Activated naive CD4-positive, alpha-beta T cell treated with anti-CD3 and anti-CD28 coated beads, Interleukin-2, amount 10 ng/mL, durations not matched to agents 7 days and 5 days (primary cell): ENCODE results near the gene ABHD15.

Source experiments
- CTCF ChIA-PET: fragments of 350-600 bp; sonication (Branson Sonifier 250); formaldehyde crosslinking; loops from one replicate; lab custom pipeline; 2021; ENCODE audit warnings: antibody characterized with exemption; lab: Charles Lee
- DNase-seq: peaks from one replicate; pipeline ENCODE4 v3.0.0-alpha.2; 2020
- H3K27ac Mint-ChIP-seq: one replicate; pipeline ENCODE4 v1.8.0; 2021; ENCODE audit warnings: mild to moderate bottlenecking, moderate library complexity, mixed read lengths
- H3K27me3 Mint-ChIP-seq: one replicate; pipeline ENCODE4 v1.8.0; 2021; ENCODE audit warnings: mild to moderate bottlenecking, mixed read lengths
- H3K36me3 Mint-ChIP-seq: one replicate; pipeline ENCODE4 v1.8.0; 2021; ENCODE audit warnings: mixed read lengths
- H3K4me1 Mint-ChIP-seq: one replicate; pipeline ENCODE4 v1.8.0; 2021; ENCODE audit warnings: mixed read lengths
- H3K4me3 Mint-ChIP-seq: one replicate; pipeline ENCODE4 v1.8.0; 2021; ENCODE audit warnings: mild to moderate bottlenecking, moderate library complexity, mixed read lengths
- H3K9me3 Mint-ChIP-seq: one replicate; pipeline ENCODE4 v1.8.0; 2021; ENCODE audit warnings: mixed read lengths

ABHD15 gene

DNA sequence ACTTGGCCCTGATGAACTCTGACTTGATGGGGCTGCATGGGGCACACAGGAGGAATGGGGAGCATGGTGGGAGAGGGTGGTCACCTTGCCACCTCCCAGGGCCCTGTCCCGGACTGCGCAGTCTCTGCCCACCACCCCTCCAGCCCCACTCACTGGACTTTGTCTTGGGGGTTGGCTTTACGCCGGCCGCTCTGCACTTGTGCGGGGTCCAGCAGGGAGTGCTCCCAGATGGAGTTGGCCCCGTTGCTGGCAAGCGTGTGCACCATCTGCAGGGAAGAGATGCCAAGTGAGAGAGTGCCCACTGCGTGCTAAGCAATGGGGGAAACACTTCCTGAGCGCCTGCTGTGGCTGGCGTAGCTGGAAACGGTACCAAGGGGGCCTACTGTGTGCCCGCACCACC, 15.9 kb upstream of the ABHD15 start:
- no peak overlapping the region for H3K4me3 Mint-ChIP-seq
- peaks cover 55% of the 10 kb centered on the region for H3K4me1 Mint-ChIP-seq
- CTCF ChIA-PET, result interaction anchor here (1.1 to 5.0 kb wide), 4 partner anchors 10 to 35 kb away, joined by 3 to 48 read pairs (median 9); partner anchors contain the start of genes ABHD15, ANKRD13B and TP53I13
- H3K27me3 Mint-ChIP-seq, result no peaks in the 10 kb centered on the region
- peaks cover 41% of the 10 kb centered on the region for H3K36me3 Mint-ChIP-seq
- peak overlapping the region; percentile 19 for H3K27ac Mint-ChIP-seq
- no peaks in the 10 kb centered on the region for H3K9me3 Mint-ChIP-seq
- no peak for DNase-seq

DNA sequence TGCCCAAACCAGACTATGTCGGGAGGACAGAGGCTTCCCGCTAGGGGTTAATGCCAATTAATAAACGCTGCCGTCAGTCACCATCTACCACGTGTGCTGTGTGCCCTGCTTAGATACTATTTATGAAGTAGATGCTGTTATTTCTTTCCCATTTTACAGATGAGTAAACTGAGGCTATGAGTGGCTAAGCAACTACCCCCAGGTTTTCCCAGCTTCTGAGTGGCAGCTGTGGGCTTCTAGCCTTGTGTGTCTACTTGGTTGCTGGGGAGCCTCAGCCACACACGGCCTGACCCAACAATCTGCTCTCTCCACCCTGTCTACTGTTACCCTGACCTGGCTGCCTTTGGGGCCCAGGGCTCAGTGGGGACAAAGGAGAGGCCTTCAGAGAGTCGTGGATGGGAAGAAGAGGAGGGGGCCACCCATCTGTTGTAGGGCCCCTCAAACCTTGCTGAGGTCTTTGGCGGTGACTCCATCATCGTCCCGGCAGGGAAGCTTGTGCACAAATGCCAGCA, 15.5 kb upstream of the ABHD15 start:
- CTCF ChIA-PET, result interaction anchor here (0.6 to 5.0 kb wide), 4 partner anchors 10 to 87 kb away, joined by 3 to 48 read pairs (median 8); partner anchors contain the start of gene ANKRD13B
- Mint-ChIP-seq H3K36me3 (peaks cover 44% of the 10 kb centered on the region), H3K9me3 (no peaks in the 10 kb centered on the region), H3K4me3 (no peak overlapping the region), H3K4me1 (peaks cover 51% of the 10 kb centered on the region), H3K27ac (no peak overlapping the region), H3K27me3 (no peaks in the 10 kb centered on the region)
- no peak for DNase-seq

DNA sequence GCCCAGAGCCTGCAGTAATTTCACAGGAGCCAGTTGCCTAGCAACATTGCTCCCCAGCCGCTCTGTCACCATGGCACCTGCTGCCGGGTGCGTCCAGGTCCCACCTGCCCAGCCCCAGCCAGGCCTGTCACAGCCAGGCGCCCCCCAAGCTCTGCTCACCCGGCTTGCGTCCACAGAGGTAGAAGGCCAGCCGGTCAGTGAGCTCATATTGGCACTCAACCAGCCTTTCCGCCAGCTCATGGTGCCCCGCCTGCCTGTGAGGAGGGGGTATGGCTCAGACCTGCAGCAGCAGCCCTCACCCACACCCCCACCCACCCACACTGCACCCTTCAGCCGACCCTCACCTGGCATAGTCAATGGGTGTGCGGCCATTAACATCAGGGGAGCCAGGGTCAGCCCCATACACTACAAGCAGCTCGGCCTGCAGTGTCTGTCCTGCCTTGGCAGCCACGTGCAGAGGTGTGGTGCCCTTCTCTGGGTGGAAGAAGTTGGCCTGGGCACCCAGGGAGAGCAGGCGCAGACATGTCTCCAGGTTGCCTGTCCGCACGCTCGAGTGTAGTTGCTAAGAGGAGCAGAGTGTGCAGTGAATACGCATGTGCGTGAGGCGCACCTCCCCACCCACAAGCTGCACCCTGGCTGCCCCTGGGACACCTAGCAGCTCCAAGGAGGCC, 14.9 kb upstream of the ABHD15 start:
- CTCF ChIA-PET, result interaction anchor here (0.6 to 5.0 kb wide), 7 partner anchors 10 to 297 kb away, joined by 3 to 48 read pairs (median 6); partner anchors contain the start of gene ANKRD13B
- no peak for DNase-seq
- H3K27ac Mint-ChIP-seq, result no peak overlapping the region

DNA sequence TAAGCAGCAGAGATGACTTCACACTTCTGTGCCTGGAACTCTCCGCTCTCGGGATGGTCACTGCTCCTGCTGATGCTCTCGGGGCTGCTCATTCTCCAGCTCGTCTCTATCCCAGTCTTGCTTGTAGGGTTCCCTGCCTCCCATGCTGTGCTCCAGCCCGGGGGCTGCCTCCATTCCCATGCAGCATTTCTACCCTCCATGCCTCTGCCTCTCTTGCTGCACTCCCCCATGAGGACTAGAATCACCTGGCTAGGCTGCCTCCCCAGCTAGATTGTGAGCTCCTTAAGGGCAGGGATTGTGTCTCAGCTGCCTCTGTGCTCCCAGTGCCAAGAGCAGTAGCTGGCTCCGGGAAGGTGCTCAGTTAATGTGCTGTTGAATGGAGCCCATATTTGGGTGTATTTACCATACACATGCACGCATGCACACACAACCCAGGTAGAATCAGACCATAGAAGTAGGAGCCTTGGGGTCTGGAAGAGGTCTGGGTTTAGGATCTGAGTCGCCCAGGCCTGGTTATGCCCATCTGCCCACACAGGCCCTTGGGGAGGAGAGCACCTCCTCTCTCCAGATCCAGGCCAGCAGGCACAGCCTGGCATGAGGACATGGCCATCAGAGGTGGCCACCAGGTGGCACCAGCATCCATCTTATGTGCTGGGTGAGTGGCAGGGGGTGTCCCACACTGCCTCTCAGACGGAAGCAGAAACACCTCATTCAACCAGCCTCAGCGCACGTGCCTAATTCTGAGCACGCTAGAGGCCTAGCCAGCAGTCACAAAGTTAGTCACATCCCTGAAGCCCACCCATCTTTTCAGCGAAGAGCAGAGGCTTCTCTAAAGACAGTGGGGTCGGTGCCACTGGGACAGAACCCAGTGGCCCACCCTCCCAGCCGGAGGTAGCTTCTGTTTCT, 13.3 kb upstream of the ABHD15 start:
- CTCF ChIA-PET, result interaction anchor here (0.6 to 5.0 kb wide), 11 partner anchors 8 to 471 kb away, joined by 3 to 48 read pairs (median 6); partner anchors contain the start of gene ANKRD13B
- Mint-ChIP-seq H3K27me3 (no peaks in the 10 kb centered on the region), H3K4me3 (no peak overlapping the region), H3K27ac (peak overlapping the region; percentile 72), H3K9me3 (no peaks in the 10 kb centered on the region), H3K36me3 (peaks cover 50% of the 10 kb centered on the region), H3K4me1 (peaks cover 29% of the 10 kb centered on the region)
- DNase-seq, result peak; percentile 93

More for the DNA sequence above, 14.9 kb upstream of the ABHD15 start:
- peaks cover 45% of the 10 kb centered on the region for H3K4me1 Mint-ChIP-seq
- no peaks in the 10 kb centered on the region for H3K27me3 Mint-ChIP-seq
- no peak overlapping the region for H3K4me3 Mint-ChIP-seq
- H3K36me3 Mint-ChIP-seq, result peaks cover 44% of the 10 kb centered on the region
- no peaks in the 10 kb centered on the region for H3K9me3 Mint-ChIP-seq

DNA sequence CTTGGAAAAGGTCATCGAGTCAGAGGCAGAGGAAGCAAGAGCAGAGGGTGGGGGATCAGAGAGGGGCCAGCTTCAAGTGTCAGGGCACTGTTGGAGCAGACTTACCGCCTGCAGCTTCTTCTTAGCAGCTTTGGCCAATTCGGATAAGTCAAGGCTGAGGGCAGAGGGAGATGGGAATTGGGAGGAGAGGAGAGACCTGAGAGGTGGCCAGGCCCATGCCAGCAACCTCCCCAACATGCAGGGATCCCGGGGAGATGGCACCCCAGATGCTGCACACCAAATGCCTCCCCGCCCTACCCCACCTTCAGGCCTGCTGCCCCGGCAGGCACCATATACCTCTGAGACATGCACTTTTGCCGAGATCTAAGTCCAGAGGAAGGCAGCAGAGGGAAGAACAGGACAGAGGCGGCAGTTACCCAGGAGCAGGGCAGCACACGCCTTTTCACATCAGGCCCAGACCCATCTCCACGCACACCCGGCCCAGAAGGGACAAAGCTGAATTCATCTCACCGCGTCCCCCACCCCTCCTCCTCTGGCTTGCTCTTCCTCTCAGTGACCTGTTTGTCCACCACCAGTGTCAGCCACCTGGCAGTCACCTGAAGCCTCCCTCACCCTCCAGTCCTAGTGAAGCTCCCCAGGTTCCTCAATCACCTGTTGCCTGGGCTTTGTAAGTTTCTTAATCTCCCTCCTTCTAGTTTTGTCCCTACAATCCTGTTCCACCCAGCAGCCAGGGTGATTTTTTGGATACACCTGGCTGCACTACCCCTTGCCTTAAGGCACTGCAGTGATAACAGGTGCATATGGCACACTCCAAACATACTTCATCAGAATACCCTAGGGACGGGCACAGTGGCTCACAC, 12.0 kb upstream of the ABHD15 start:
- H3K27ac Mint-ChIP-seq, result no peak overlapping the region
- H3K4me1 Mint-ChIP-seq, result peaks cover 16% of the 10 kb centered on the region
- no peaks in the 10 kb centered on the region for H3K9me3 Mint-ChIP-seq
- peaks cover 55% of the 10 kb centered on the region for H3K36me3 Mint-ChIP-seq
- CTCF ChIA-PET, result interaction anchor here (1.5 to 5.0 kb wide), 4 partner anchors 9 to 209 kb away, joined by 4 to 48 read pairs (median 11); partner anchors contain the start of gene ANKRD13B
- peak; percentile 13 for DNase-seq
- no peaks in the 10 kb centered on the region for H3K27me3 Mint-ChIP-seq
- H3K4me3 Mint-ChIP-seq, result no peak overlapping the region

DNA sequence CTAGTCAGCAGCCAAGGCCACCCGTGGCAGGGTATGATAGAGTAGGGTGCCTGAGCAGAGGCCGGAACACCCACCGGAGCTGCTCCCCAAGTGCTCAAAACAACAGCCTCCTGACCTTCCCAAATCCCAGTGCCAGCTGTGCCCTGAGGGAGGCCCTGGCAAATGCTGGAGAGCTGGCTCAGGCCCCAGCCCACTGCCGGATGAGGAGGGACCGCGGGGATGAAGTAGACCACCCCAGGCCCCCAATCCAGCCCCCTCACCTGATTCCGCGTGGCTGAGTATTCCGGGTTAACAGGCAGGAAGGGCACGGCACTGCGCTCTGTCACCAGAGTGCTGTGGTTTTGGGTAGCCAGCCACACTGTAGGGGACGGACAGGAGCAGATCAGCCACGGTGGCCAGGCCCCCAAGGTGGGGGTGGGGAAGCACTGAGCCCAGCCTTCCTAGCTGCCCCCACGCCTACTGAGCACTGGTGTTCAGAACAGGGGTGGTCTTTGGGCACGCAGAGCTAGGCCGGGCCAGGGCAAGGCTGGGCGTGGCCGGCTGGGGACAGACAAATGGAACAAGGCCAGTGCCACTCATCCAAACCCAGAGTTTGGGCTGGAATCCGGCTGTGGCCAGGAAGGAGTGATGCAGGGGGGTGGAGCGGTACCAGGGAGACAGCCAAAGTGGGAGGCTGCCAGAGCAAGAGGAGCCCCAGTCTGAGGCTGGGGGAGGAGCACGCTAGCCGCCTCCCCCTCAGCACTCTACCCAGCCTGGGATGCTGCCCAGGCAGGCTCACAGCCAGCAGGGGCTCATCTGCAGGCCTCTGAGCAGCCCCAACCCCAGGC, 10.8 kb upstream of the ABHD15 start:
- H3K27ac Mint-ChIP-seq, result no peak overlapping the region
- no peak for DNase-seq
- H3K4me1 Mint-ChIP-seq, result peaks cover 11% of the 10 kb centered on the region
- H3K9me3 Mint-ChIP-seq, result no peaks in the 10 kb centered on the region
- no peaks in the 10 kb centered on the region for H3K27me3 Mint-ChIP-seq
- H3K4me3 Mint-ChIP-seq, result no peak overlapping the region
- CTCF ChIA-PET, result interaction anchor here (1.5 to 2.4 kb wide), 3 partner anchors 14 to 40 kb away, joined by 4 to 16 read pairs (median 5); no protein-coding TSS in a partner anchor
- H3K36me3 Mint-ChIP-seq, result peaks cover 51% of the 10 kb centered on the region

DNA sequence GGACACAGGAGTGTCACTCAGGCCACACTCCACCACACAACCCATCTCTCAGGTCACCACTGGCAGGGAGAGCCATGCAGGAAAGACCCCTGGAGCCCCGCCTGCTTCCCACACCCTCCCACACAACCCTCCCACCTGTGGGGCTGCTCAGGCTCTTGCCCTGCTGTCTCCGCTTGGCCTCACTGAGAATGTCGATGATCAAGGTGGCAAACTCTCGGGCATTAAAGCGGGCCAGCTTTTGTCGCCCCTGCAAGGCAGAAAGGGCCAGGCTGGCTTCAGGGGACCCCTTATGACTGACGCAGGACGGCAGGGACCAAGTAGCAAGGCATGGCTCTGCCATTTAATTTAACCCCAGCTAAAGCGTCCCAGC, 10.1 kb upstream of the ABHD15 start:
- Mint-ChIP-seq H3K4me3 (no peak overlapping the region), H3K27ac (no peak overlapping the region), H3K4me1 (peaks cover 9% of the 10 kb centered on the region), H3K27me3 (no peaks in the 10 kb centered on the region), H3K36me3 (peaks cover 45% of the 10 kb centered on the region), H3K9me3 (no peaks in the 10 kb centered on the region)
- CTCF ChIA-PET, result interaction anchor here (1.3 to 1.5 kb wide), 4 partner anchors 8 to 40 kb away, joined by 4 to 5 read pairs (median 4); no protein-coding TSS in a partner anchor
- DNase-seq, result no peak

DNA sequence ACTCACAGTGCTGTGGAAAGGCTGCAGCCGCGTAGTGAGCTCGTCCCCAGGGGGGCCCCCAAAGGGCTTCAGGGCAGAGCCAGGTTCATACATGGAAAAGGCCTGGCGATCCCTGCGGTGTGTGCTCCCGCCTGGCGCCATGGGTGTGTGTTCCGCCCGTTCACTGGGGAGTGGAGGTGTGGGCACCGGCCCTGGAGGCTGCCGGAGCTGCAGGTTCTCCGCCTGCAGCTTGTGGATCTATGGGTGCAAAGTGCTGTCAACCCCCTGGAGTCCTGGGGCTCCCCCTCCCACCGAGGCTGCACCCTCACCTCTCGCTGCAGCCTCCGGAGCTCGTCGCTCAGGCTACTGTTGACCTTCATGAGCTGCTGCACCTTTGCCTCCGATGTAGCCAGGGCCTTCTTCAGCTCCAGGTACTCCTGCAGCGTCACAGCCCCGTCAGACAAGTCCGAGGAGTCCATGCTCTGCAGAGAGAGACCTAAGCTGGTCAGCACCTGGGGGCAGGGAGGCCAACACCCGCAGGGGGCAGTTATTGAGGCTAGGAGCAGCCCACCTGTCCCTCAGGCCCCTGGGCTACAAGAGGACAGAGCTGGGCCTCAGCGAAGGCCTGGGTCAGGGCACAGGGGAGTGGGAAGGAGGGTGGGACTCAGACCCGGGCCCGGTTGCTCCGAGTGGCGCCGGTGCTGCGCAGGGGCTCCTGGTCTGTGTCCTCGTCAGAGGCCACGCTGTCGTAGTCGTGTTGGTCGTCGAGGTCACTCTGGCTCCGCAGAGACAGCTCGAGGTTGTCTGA, 9.6 kb upstream of the ABHD15 start:
- Mint-ChIP-seq H3K36me3 (peaks cover 43% of the 10 kb centered on the region), H3K27ac (no peak overlapping the region), H3K27me3 (no peaks in the 10 kb centered on the region), H3K9me3 (no peaks in the 10 kb centered on the region), H3K4me3 (no peak overlapping the region), H3K4me1 (peaks cover 9% of the 10 kb centered on the region)
- CTCF ChIA-PET, result interaction anchor here (1.3 to 1.5 kb wide), 4 partner anchors 9 to 41 kb away, joined by 4 to 5 read pairs (median 4); no protein-coding TSS in a partner anchor
- DNase-seq, result no peak

DNA sequence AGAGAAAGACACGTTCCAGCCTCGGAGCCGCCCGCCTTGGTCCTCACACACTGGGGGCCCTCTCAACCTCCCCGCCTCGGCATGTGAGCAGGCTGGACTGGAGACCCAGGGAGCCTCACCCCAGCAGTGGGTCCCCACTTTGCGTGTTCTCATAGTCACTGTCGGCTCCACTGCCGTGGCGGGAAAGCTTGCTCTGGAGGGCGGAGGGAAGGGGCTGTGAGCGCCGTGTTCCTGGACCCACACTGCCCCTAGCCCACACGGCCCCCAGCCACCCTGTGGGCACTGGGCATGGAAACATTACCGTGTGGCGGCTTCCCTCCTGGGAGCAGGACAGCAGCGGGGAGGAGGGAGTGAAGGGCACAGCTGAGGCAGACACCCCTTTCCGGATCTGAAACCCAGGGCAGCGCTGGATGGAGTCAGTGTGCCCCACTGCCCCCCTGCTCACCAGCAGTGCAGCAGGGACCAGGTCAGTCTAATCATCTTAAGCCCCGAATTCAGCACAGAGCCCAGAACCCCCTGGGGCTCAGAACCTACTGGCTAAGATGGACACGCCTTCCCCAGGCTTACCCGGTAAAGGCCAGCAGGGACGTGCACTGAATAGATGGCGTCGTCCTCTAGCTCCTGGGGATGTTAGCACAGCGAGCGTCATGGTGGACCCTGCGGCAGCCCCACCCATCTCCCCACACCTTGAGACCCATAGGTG, 8.8 kb upstream of the ABHD15 start:
- CTCF ChIA-PET, result interaction anchor here (1.3 to 1.5 kb wide), 4 partner anchors 10 to 42 kb away, joined by 4 to 5 read pairs (median 4); no protein-coding TSS in a partner anchor
- no peak overlapping the region for H3K27ac Mint-ChIP-seq
- H3K27me3 Mint-ChIP-seq, result no peaks in the 10 kb centered on the region
- H3K4me1 Mint-ChIP-seq, result peaks cover 12% of the 10 kb centered on the region
- no peak overlapping the region for H3K4me3 Mint-ChIP-seq
- peaks cover 46% of the 10 kb centered on the region for H3K36me3 Mint-ChIP-seq
- no peaks in the 10 kb centered on the region for H3K9me3 Mint-ChIP-seq
- peak; percentile 14 for DNase-seq

DNA sequence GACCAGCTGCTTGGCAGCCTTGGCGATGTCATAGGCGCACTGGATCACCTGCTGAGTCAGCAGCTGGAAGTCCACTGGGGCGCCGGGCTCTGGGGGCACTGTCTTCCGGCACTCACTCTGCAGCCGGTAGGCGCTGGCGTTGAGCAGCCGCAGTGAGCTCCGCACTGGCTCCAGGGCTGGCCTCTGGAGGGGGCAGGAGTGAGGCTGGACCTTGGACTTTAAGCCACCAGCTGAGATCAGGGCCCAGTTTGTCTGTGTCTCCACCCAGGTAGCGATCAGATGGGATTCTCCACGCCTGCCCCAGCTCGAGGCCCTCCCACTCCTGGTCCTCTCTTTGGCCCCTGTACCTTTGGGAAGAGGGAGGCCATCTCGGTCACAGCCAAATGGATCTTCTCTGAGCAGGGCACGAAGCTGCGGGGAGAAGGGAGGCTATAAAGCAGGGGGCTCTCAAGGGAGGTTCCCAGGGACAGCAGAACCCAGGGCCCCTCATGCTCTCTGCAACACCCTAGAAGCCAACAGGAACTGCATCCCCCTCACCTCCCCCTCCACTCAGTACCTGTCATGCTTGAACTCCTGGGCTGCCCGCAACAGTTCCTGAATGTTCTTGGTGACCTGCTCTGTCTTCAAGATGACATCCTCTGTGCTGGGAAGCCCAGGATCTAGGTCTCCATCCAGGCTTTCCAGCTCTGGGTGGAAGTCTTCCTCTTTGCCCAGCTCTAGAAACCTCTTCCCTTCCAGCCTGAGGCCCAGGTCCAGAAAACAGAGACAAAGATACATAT, 8.1 kb upstream of the ABHD15 start:
- H3K36me3 Mint-ChIP-seq, result peaks cover 44% of the 10 kb centered on the region
- H3K4me3 Mint-ChIP-seq, result no peak overlapping the region
- peaks cover 8% of the 10 kb centered on the region for H3K4me1 Mint-ChIP-seq
- no peak for DNase-seq
- H3K27ac Mint-ChIP-seq, result no peak overlapping the region
- CTCF ChIA-PET, result no interaction called here
- H3K9me3 Mint-ChIP-seq, result no peaks in the 10 kb centered on the region
- no peaks in the 10 kb centered on the region for H3K27me3 Mint-ChIP-seq
